ENCODE data around the gene CWC15. TPM values are rescaled to one million over a fixed set of nuclear protein-coding genes. Genes with fewer than 3 reads are reported as not detected.

CWC15 gene
- total and polyA plus RNA-seq, 10 of the 15 experiments (the other 5 are each of a cell fraction or from before 2014, with no cell fraction given) = 43.3 to 142 (median 75.1) TPM

GRCh38 chr11:94973099-94973968, at the start of gene CWC15, which contains the start of gene KDM4D (continued):
- peak; percentile 33 for TF ChIP-seq RELA (IDR thresholded peaks at IDR 0.05; ENCODE audit: borderline replicate concordance, partially characterized antibody)
- no peak for TF ChIP-seq BRCA1 (IDR thresholded peaks at IDR 0.05; ENCODE audit: low read depth, low read length)
- TF ChIP-seq CBX5 (IDR thresholded peaks at IDR 0.05; ENCODE audit: low read depth) = peak; percentile 83; the same call in 1 of the 2 replicates
- TF ChIP-seq KDM1A (IDR thresholded peaks at IDR 0.05; ENCODE audit: borderline replicate concordance) = no peak
- TF ChIP-seq PAX8 (IDR thresholded peaks at IDR 0.05) = no peak
- 0 out of 2 replicates have a peak, but pooled peaks have one; percentile 1 for TF ChIP-seq RAD21 (IDR thresholded peaks at IDR 0.05; ENCODE audit: insufficient read depth, low read depth, low read length)
- TF ChIP-seq SUZ12 (IDR thresholded peaks at IDR 0.05; ENCODE audit: unreplicated experiment) = no peak
- no peak for TF ChIP-seq ZBTB4 (CRISPR knock-in tag; IDR thresholded peaks at IDR 0.05)
- TF ChIP-seq ZNF384 (IDR thresholded peaks at IDR 0.05; ENCODE audit: borderline replicate concordance, low read depth, low read length) = no peak
- peak; percentile 44; the same call in 1 of the 3 replicates for TF ChIP-seq POU2F2 (IDR thresholded peaks at IDR 0.05; ENCODE audit: borderline replicate concordance, low read depth, low read length)
- peak; percentile 80 for TF ChIP-seq SREBF1 (IDR thresholded peaks at IDR 0.05; ENCODE audit: low read length)
- TF ChIP-seq BCLAF1 (IDR thresholded peaks at IDR 0.05) = no peak
- peak; percentile 86 for TF ChIP-seq E2F4 (IDR thresholded peaks at IDR 0.05; ENCODE audit: low read depth, low read length)
- TF ChIP-seq NFXL1 (IDR thresholded peaks at IDR 0.05; ENCODE audit: borderline replicate concordance) = no peak
- TF ChIP-seq WRNIP1 (IDR thresholded peaks at IDR 0.05; ENCODE audit: borderline replicate concordance, low read depth, low read length) = no peak
- no peak for TF ChIP-seq ZBTB11 (CRISPR knock-in tag; IDR thresholded peaks at IDR 0.05)
- no peak for TF ChIP-seq CHD1 (IDR thresholded peaks at IDR 0.05; ENCODE audit: low read depth, low read length)
